ENCODE results near the gene ARHGEF37. TPM values are rescaled to one million over a fixed set of nuclear protein-coding genes. Genes with fewer than 3 reads are reported as not detected.

The ARHGEF37 gene
- total and polyA plus RNA-seq, 2 of the 8 experiments (the other 6 are each of a cell fraction or from before 2014, with no cell fraction given), result 0.21 to 0.48 TPM

DNA sequence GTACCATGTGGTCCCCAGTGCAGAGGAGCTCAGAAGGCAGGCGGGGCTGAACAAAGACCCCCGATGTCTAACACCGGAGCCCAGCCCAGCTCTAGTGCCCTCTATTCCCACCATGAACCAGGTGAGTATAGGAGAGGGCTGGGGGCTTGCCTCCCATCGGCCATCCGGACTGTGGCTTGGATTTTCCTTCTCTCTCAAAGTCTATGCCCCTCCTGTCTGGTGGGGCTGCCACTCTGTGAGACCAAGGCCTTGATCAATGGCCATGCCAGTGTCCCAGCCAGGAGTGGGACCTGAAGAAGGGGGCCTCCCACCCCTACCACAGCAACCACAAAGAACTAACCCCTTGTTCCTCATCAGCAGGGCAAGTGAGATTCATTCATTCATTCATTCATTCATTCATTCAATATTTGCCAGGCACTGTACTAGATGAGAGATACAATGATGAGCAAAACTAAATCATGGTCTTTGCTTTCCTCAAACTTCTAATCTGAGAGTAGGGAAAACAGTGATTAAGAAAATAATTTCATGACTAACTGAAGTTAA lies 47.6 kb downstream of the ARHGEF37 start:
- H3K23ac ChIP-seq (ENCODE audit: insufficient read length), result no peak overlapping the region
- no peaks in the 10 kb centered on the region for H4K20me1 ChIP-seq (replicated peaks in 1 of 2; ENCODE audit: control insufficient read depth in 1 of 2, insufficient read depth in 2 of 2, low read length in 2 of 2)
- CTCF ChIA-PET (ENCODE audit: partially characterized antibody), result interaction anchor here (1.0 to 19.9 kb wide), 11 partner anchors 8 to 330 kb away, joined by 3 to 470 read pairs (median 4); no protein-coding TSS in a partner anchor
- no peaks in the 10 kb centered on the region for H3K79me1 ChIP-seq (ENCODE audit: low read depth, low read length)
- H3K14ac ChIP-seq (ENCODE audit: insufficient read length), result no peak overlapping the region
- no peaks in the 10 kb centered on the region for H3K27me3 ChIP-seq (replicated peaks in 1 of 4; ENCODE audit: control insufficient read depth in 3 of 4, extremely low read depth in 1 of 4, insufficient read depth in 3 of 4, low read length in 3 of 4)
- H3K4me3 ChIP-seq (ENCODE audit: extremely low read depth in 1 of 4, insufficient read depth in 2 of 4, low read depth in 3 of 4, low read length in 4 of 4), result no peak overlapping the region
- no peak overlapping the region for H2BK120ac ChIP-seq (replicated peaks; ENCODE audit: low read depth, low read length)
- no peaks in the 10 kb centered on the region for H3K79me2 ChIP-seq (ENCODE audit: control insufficient read depth in 1 of 2, insufficient read depth in 2 of 2, low read length in 2 of 2)
- no peak overlapping the region for H4K5ac ChIP-seq (ENCODE audit: insufficient read length, low read depth, low read length)
- no peak overlapping the region for H3K56ac ChIP-seq (replicated peaks; ENCODE audit: insufficient read length, low read depth, low read length)
- no peaks in the 10 kb centered on the region; the same call in 1 of the 2 replicates for H3K23me2 ChIP-seq (ENCODE audit: low read depth, low read length)
- H2BK5ac ChIP-seq (ENCODE audit: low read depth, low read length), result no peak overlapping the region
- no peak overlapping the region for H3K4ac ChIP-seq (replicated peaks; ENCODE audit: insufficient read length, low read depth, low read length)
- no peaks in the 10 kb centered on the region for H3K36me3 ChIP-seq (ENCODE audit: control insufficient read depth in 2 of 4, insufficient read depth in 4 of 4, low read length in 3 of 4)
- no peak for TF ChIP-seq CHD2 (IDR thresholded peaks at IDR 0.05; ENCODE audit: low read length)
- no peak for TF ChIP-seq NANOG (IDR thresholded peaks at IDR 0.05; ENCODE audit: insufficient read depth, low read depth, low read length, poor library complexity, severe bottlenecking)
- no peak for TF ChIP-seq SP1 (IDR thresholded peaks at IDR 0.05; ENCODE audit: low read depth, low read length)
- TF ChIP-seq RNF2 (IDR thresholded peaks at IDR 0.05; ENCODE audit: borderline replicate concordance, low read depth, low read length, missing control alignments, poor library complexity, severe bottlenecking), result no peak
- TF ChIP-seq CREB1 (IDR thresholded peaks at IDR 0.05), result no peak
- TF ChIP-seq NRF1 (IDR thresholded peaks at IDR 0.05; ENCODE audit: low read depth, low read length), result no peak
- H4K8ac ChIP-seq (ENCODE audit: extremely low read depth, insufficient read depth, low read length), result no peak overlapping the region
- no peak for FAIRE-seq
- POLR2A ChIA-PET (ENCODE audit: partially characterized antibody), result no interaction called here
- H2AFZ ChIP-seq (ENCODE audit: low read length), result no peak overlapping the region
- peaks cover 12 to 16% (median 12%) of the 10 kb centered on the region in 4 experiments for H3K4me1 ChIP-seq (replicated peaks in 1 of 4; ENCODE audit: control insufficient read depth in 3 of 4, insufficient read depth in 4 of 4, low read length in 3 of 4)
- no peak for DNase-seq (ENCODE audit: low read depth in 1 of 2, low spot score in 2 of 2)
- no peak overlapping the region for H2AK5ac ChIP-seq (ENCODE audit: low read depth, low read length)
- no peak overlapping the region for H2BK15ac ChIP-seq (ENCODE audit: low read length)
- H3K9me3 ChIP-seq (ENCODE audit: insufficient read depth in 2 of 2, low read depth in 1 of 2, low read length in 1 of 2), result no peaks in the 10 kb centered on the region
- H2BK12ac ChIP-seq (ENCODE audit: low read depth, low read length), result no peak overlapping the region
- H3K18ac ChIP-seq (ENCODE audit: extremely low read depth, low read length), result no peak overlapping the region
- no peak overlapping the region for H3K4me2 ChIP-seq (ENCODE audit: insufficient read depth in 1 of 2, low read depth in 2 of 2, low read length in 2 of 2)
- WGBS, 2 experiments (ENCODE audit: extremely low coverage in 1 of 2, insufficient coverage in 1 of 2, insufficient read length in 1 of 2, insufficient replicate concordance in 2 of 2, low coverage in 1 of 2, low lambda C conversion rate in 2 of 2, missing lambda C conversion rate in 1 of 2), result 95% methylated on average over 5 of the region's 5 CpGs; no CpG with 5 or more reads in 1 of the 2 experiments
- no peak overlapping the region for H2BK20ac ChIP-seq (ENCODE audit: low read length)
- no peak overlapping the region for H3K9ac ChIP-seq (replicated peaks in 1 of 4; ENCODE audit: extremely low read depth in 1 of 4, low read depth in 3 of 4, low read length in 3 of 4)
- no peak overlapping the region for H4K91ac ChIP-seq (replicated peaks; ENCODE audit: insufficient read length, low read length)
- H3K27ac ChIP-seq (ENCODE audit: low read depth, low read length), result no peak overlapping the region
